NK-92 treated with Interleukin-12 subunit alpha and Interleukin-12 subunit beta, amount 100 ng/mL, for 24 hours (cell line): ENCODE measurements around the gene MINAR1.

Experiments
- DNase-seq: peaks from one replicate; lab custom pipeline; 2025; lab: John Stamatoyannopoulos, UW

The MINAR1 gene

GRCh38 chr15:79432345-79433275, 474 bp downstream of the MINAR1 start:
- DNase-seq = no peak

- no peak for DNase-seq
These were observed 1.3 kb downstream of the MINAR1 start for GRCh38 chr15:79433276-79433990.

- no peak for DNase-seq
These were observed 2.2 kb downstream of the MINAR1 start for GRCh38 chr15:79434361-79434760.

GRCh38 chr15:79436037-79436780, 4.1 kb downstream of the MINAR1 start:
- DNase-seq = no peak

GRCh38 chr15:79437275-79438000, 5.3 kb downstream of the MINAR1 start:
- no peak for DNase-seq

- no peak for DNase-seq
These were observed 7.1 kb downstream of the MINAR1 start for GRCh38 chr15:79439236-79439635.

GRCh38 chr15:79440355-79440908, 8.3 kb downstream of the MINAR1 start:
- no peak for DNase-seq

- DNase-seq = no peak
These were observed 10.8 kb downstream of the MINAR1 start for GRCh38 chr15:79442911-79443310.

GRCh38 chr15:79447060-79447459, 14.9 kb downstream of the MINAR1 start:
- DNase-seq = no peak

- DNase-seq = no peak
These were observed 18.5 kb downstream of the MINAR1 start for GRCh38 chr15:79450648-79451047.

- DNase-seq = no peak
These were observed 19.3 kb downstream of the MINAR1 start for GRCh38 chr15:79451361-79451999.

- DNase-seq = no peak
These were observed 20.3 kb downstream of the MINAR1 start for GRCh38 chr15:79452244-79453051.

GRCh38 chr15:79453446-79453845, 21.3 kb downstream of the MINAR1 start:
- DNase-seq = no peak

GRCh38 chr15:79454063-79454462, 21.9 kb downstream of the MINAR1 start:
- DNase-seq = no peak

GRCh38 chr15:79455361-79455760, 23.2 kb downstream of the MINAR1 start:
- no peak for DNase-seq

GRCh38 chr15:79455943-79456342, 23.8 kb downstream of the MINAR1 start:
- no peak for DNase-seq

GRCh38 chr15:79458491-79458890, 26.4 kb downstream of the MINAR1 start:
- no peak for DNase-seq

- no peak for DNase-seq
These were observed 27.5 kb downstream of the MINAR1 start for GRCh38 chr15:79459666-79460065.

GRCh38 chr15:79463043-79463780, 31.1 kb downstream of the MINAR1 start:
- DNase-seq = no peak
